Measurements from ENCODE around the gene KRT79. TPM values are rescaled to one million over a fixed set of nuclear protein-coding genes. Genes with fewer than 3 reads are reported as not detected.

The KRT79 gene
- 0.09 to 0.20 TPM in 2 of 5 replicates, not detected in the others for total RNA-seq (2022; extraction: Qiagen RNA extraction; ENCODE audit: low read depth)

DNA sequence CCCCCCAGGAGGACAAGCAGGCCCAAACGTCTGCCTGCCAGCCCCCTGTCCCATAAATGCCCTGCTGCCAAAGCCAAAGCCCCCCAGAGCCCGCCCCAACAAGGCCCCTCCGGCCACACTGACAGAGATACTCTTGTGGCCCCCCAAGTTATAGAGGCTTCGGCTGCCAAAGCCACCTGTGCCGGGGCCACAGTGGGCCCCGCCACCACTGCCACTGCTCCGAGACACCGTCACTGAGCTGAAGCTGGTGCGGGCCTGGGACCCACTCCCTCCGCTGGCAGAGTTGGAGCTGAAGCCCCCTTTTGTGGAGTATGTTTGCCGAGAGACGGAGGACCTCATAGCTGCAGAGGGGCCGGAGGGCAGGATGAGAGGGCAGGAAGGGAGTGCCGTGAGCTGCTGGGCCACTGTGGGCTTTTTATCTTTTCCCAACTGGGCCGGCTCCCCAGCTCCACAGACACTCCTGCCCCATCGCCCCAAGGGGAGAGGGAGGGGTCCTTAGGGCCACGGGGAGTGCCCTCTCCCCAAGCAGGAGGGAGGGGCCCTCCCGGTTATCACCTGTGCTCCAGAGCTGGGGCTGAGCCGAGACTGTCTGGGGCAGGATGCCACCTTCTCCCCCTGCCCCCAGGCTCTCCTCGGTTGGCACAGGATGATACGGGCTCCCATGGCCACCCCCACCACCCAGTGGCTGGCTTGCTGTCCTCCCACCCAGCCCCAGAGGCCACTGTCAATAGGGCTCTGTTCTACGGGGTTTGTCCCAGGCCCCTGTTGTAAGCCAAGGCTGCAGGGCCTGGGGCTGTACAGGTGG is at the start of gene KRT79:
Gene KRT79, minus strand, starts transcription at position 390 of the 805 bp plus-strand sequence. Its CDS starts 51 bp downstream, at position 339.

DNA sequence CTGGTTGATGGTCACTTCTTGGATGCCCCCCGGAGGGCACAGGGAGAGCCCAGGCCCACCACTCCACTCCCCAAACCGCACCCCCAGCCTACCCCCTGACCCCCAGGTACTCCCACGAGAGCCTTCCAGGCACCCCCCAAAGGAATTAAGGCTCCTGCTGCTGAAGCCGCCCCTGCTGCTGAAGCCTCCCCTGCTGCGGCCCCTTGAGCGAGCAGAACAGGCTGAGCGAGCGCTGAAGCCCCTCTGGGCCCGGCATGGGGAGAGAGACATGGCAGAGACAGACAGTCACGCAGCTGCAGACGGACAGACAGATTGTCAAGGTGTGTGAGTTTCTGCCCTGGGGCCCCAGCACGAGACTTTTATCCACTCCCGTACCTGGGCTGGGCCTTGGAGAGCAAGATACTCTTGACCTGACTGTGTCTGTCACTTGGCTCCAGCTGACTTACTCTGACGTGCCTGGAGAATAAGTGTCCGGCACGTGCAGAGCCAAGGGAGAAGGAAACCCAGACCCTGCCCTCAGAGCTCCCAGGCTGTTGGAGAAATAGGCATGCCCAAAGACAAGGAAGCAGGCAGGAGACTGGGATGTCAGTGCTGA is 14.6 kb upstream of the KRT79 start, which contains the start of gene KRT78:
Gene KRT78, minus strand, starts transcription at position 334 of the 595 bp plus-strand sequence. Its CDS starts 64 bp downstream, at position 270.

DNA sequence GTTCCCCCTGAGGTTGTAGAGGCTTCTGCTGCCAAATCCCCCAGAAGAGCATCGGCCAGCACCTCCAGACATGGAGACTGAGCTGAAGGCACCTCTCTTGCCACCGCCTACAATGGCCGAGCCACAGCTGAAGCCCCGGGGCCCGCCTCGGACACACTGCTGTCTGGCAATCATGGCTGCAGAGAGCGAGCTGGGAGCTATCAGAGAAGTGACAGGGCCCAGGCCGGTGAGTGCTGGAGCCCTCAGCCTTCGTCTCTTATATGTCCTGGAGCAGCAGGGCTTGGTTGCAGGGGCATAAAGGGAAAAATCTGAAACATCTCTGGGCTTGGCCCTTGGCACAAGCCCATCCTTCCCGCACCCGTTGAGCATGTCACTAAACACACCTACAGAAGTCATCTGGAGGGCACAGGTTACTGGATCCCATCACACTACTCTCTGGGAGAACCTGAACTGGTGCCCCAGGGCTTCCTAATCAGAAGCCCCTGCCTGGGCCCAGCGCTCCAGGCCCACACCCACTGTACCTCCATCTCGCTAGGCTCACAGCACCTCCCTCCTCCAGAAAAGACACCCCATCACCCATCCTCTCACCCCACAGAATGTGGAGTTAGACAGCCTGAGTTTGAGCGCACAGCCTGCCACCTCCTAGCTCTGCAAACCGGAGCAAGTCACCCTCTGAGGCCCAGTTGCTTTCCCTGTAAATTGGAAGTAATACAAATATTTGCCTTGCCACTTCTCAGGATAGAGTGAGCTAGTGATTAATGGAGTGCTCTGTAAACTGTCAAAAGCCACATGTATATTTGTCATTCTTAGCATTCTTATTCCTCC is 20.0 kb downstream of the KRT79 start, which contains the start of gene KRT4:
Gene KRT4, minus strand, starts transcription at position 232 of the 825 bp plus-strand sequence. Its CDS starts 58 bp downstream, at position 174.

DNA sequence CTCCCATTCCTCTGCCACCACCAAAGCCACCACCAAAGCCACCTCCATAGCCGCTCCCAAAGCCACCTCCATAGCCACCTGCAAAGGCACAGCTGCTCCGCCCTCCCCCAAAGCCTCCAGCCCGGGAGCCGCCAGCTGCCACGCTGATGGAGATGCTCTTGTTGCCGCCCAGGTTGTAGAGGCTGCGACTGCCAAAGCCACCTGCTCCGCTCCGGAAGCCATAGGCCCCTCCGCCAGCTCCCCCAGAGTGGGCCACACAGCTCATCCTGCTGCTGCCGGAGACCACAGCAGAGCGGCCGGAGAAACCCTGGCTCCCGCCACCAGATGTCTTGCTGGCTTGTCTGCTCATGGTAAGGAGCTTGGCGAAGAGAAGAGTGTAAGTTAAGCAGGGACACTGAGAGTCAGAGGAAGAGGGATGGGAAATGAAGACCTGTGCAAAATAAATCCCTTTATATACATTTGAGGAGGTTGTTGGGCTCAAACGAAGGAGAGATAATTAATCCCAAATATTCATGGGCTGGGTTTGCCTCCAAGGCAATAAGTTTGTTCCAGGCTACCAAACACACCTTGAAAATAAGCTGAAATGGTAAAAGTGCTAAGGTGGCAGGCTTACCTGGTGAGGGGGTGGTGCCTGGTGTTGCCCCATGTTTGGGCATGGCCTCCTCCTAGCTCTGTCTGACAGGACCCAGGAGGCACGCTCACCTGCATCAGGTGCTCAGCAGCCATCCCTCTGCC is 38.2 kb downstream of the KRT79 start, which contains the start of gene KRT3:
Gene KRT3, minus strand, starts transcription at position 424 of the 735 bp plus-strand sequence. Its CDS starts 75 bp downstream, at position 349.

DNA sequence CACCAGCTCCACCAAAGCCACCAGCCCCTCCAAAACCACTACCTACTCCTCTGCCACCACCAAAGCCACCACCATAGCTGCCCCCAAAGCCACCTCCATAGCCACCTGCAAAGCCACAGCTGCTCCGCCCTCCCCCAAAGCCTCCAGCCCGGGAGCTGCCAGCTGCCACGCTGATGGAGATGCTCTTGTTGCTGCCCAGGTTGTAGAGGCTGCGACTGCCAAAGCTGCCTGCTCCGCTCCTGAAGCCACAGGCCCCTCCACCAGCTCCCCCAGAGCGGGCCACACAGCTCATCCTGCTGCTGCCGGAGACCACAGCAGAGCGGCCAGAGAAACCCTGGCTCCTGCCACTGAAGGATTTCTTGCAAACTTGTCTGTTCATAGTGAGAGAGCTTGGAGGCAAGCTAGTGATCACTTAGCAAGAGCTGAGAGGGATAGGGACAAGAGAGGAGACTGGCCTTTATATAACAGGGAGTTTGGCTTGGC is 57.2 kb downstream of the KRT79 start, which contains the start of gene KRT76:
Gene KRT76, minus strand, starts transcription at position 433 of the 483 bp plus-strand sequence. Its CDS starts 54 bp downstream, at position 379.

Other genes starting within 250 kb of the KRT79 start
- not detected in 5 replicates for gene KRT72, start 232.8 kb downstream of the KRT79 start, total RNA-seq (2022; extraction: Qiagen RNA extraction; ENCODE audit: low read depth)
- not detected in 5 replicates for gene KRT73, start 215.8 kb downstream of the KRT79 start, total RNA-seq (2022; extraction: Qiagen RNA extraction; ENCODE audit: low read depth)
- not detected in 5 replicates for gene KRT2, start 182.1 kb downstream of the KRT79 start, total RNA-seq (2022; extraction: Qiagen RNA extraction; ENCODE audit: low read depth)
- gene KRT1, start 153.9 kb downstream of the KRT79 start, total RNA-seq (2022; extraction: Qiagen RNA extraction; ENCODE audit: low read depth), result not detected in 5 replicates
- gene KRT77, start 130.8 kb downstream of the KRT79 start, total RNA-seq (2022; extraction: Qiagen RNA extraction; ENCODE audit: low read depth), result not detected in 5 replicates
- not detected in 5 replicates for gene KRT76, start 57.0 kb downstream of the KRT79 start, total RNA-seq (2022; extraction: Qiagen RNA extraction; ENCODE audit: low read depth)
- gene KRT3, start 38.2 kb downstream of the KRT79 start, total RNA-seq (2022; extraction: Qiagen RNA extraction; ENCODE audit: low read depth), result 0.05 to 0.11 TPM (median 0.07 TPM) in 5 replicates
- 1.9 to 3.9 TPM (median 2.7 TPM) in 5 replicates for gene KRT4, start 20.2 kb downstream of the KRT79 start, total RNA-seq (2022; extraction: Qiagen RNA extraction; ENCODE audit: low read depth)
- gene KRT78, start 14.7 kb upstream of the KRT79 start, total RNA-seq (2022; extraction: Qiagen RNA extraction; ENCODE audit: low read depth), result 0.06 to 0.25 TPM in 2 of 5 replicates, not detected in the others
- gene KRT8, start 70.8 kb upstream of the KRT79 start, total RNA-seq (2022; extraction: Qiagen RNA extraction; ENCODE audit: low read depth), result 3,905 to 4,615 TPM (median 4,500 TPM) in 5 replicates
- gene KRT18, start 114.8 kb upstream of the KRT79 start, total RNA-seq (2022; extraction: Qiagen RNA extraction; ENCODE audit: low read depth), result 2,631 to 3,100 TPM (median 2,917 TPM) in 5 replicates
- 216 to 371 TPM (median 266 TPM) in 5 replicates for gene EIF4B, start 172.1 kb upstream of the KRT79 start, total RNA-seq (2022; extraction: Qiagen RNA extraction; ENCODE audit: low read depth)
- gene TNS2, start 215.8 kb upstream of the KRT79 start, total RNA-seq (2022; extraction: Qiagen RNA extraction; ENCODE audit: low read depth), result 31.3 to 48.7 TPM (median 41.7 TPM) in 5 replicates
- 33.3 to 38.4 TPM (median 35.7 TPM) in 5 replicates for gene SPRYD3, start 245.1 kb upstream of the KRT79 start, total RNA-seq (2022; extraction: Qiagen RNA extraction; ENCODE audit: low read depth)